ENCODE results near the gene ANP32A. TPM values are rescaled to one million over a fixed set of nuclear protein-coding genes. Genes with fewer than 3 reads are reported as not detected.

The ANP32A gene
- total RNA-seq, 1 donor, result 41.0 TPM

GRCh38 chr15:68808091-68808490 is 12.6 kb downstream of the ANP32A start:
- no peak overlapping the region for H3K4me3 ChIP-seq (ENCODE audit: low read depth, low read length)
- DNase-seq (ENCODE audit: low read depth), result no peak
- no peak for TF ChIP-seq CTCF (IDR thresholded peaks at IDR 0.05; ENCODE audit: insufficient read depth, low read length)

GRCh38 chr15:68807249-68807648 is 13.4 kb downstream of the ANP32A start:
- no peak for TF ChIP-seq CTCF (IDR thresholded peaks at IDR 0.05; ENCODE audit: insufficient read depth, low read length)
- no peak for DNase-seq (ENCODE audit: low read depth)
- no peak overlapping the region for H3K4me3 ChIP-seq (ENCODE audit: low read depth, low read length)

GRCh38 chr15:68806220-68807060 is 14.3 kb downstream of the ANP32A start:
- no peak for TF ChIP-seq CTCF (IDR thresholded peaks at IDR 0.05; ENCODE audit: insufficient read depth, low read length)
- H3K4me3 ChIP-seq (ENCODE audit: low read depth, low read length), result no peak overlapping the region
- DNase-seq (ENCODE audit: low read depth), result no peak

- TF ChIP-seq CTCF (IDR thresholded peaks at IDR 0.05; ENCODE audit: insufficient read depth, low read length), result no peak
- no peak for DNase-seq (ENCODE audit: low read depth)
- no peak overlapping the region for H3K4me3 ChIP-seq (ENCODE audit: low read depth, low read length)
Observed at GRCh38 chr15:68802373-68802772, 18.3 kb downstream of the ANP32A start.

- no peak for DNase-seq (ENCODE audit: low read depth)
- no peak overlapping the region for H3K4me3 ChIP-seq (ENCODE audit: low read depth, low read length)
- TF ChIP-seq CTCF (IDR thresholded peaks at IDR 0.05; ENCODE audit: insufficient read depth, low read length), result no peak
Observed at GRCh38 chr15:68801572-68802148, 19.0 kb downstream of the ANP32A start.

- no peak for DNase-seq (ENCODE audit: low read depth)
- no peak for TF ChIP-seq CTCF (IDR thresholded peaks at IDR 0.05; ENCODE audit: insufficient read depth, low read length)
Observed at GRCh38 chr15:68800875-68801274, 19.8 kb downstream of the ANP32A start.

More at GRCh38 chr15:68800875-68801274, 19.8 kb downstream of the ANP32A start:
- no peak overlapping the region for H3K4me3 ChIP-seq (ENCODE audit: low read depth, low read length)
